GM13976 (cell line): ENCODE data around the gene ROR2.

Source experiments
- DNase-seq: peaks from one replicate; pipeline ENCODE4 v3.0.0; 2012; ENCODE audit warnings: low spot score
- CTCF ChIP-seq: IDR thresholded peaks from 2 replicates; pipeline ENCODE4 v1.5.1; 2012; ENCODE audit warnings: borderline replicate concordance, mild to moderate bottlenecking; ENCODE audit not compliant: insufficient read depth; ENCODE audit errors: extremely low read depth, missing control alignments, control extremely low read depth
- in situ Hi-C: fragments of 300-500 bp; cut with MboI; formaldehyde crosslinking; loops from one replicate; pipeline ENCODE4 v1.12.0; 2022; ENCODE audit warnings: low sequenced_read_pairs, mixed read lengths, inconsistent platforms; ENCODE audit not compliant: unreplicated experiment

Gene ROR2

GRCh38 chr9:91944711-91945110 is 5.3 kb downstream of the ROR2 start:
- DNase-seq, result no peak
- TF ChIP-seq CTCF, result no peak
- in situ Hi-C loops, result no loop called here

GRCh38 chr9:91943478-91944470 is 6.3 kb downstream of the ROR2 start:
- DNase-seq, result no peak
- in situ Hi-C loops, result no loop called here
- TF ChIP-seq CTCF, result no peak

- no peak for TF ChIP-seq CTCF
- DNase-seq, result no peak
- in situ Hi-C loops, result no loop called here
Observed at GRCh38 chr9:91942201-91942600, 7.8 kb downstream of the ROR2 start.

- no peak for DNase-seq
- in situ Hi-C loops, result no loop called here
- TF ChIP-seq CTCF, result no peak
Observed at GRCh38 chr9:91939978-91940377, 10.1 kb downstream of the ROR2 start.

GRCh38 chr9:91937727-91938126 is 12.3 kb downstream of the ROR2 start:
- in situ Hi-C loops, result no loop called here
- DNase-seq, result no peak
- no peak for TF ChIP-seq CTCF

- DNase-seq, result no peak
- no peak for TF ChIP-seq CTCF
- in situ Hi-C loops, result no loop called here
Observed at GRCh38 chr9:91937056-91937455, 13.0 kb downstream of the ROR2 start.
